GM19324 (cell line): Measurements from ENCODE around the gene ZNF493.

Experiments
- ATAC-seq: cut with Tn5 transposase; IDR thresholded peaks from one replicate; pipeline ENCODE4 v1.9.1; 2021; ENCODE audit warnings: mild to moderate bottlenecking, moderate library complexity; ENCODE audit not compliant: unreplicated experiment, low FRiP score

The ZNF493 gene

DNA sequence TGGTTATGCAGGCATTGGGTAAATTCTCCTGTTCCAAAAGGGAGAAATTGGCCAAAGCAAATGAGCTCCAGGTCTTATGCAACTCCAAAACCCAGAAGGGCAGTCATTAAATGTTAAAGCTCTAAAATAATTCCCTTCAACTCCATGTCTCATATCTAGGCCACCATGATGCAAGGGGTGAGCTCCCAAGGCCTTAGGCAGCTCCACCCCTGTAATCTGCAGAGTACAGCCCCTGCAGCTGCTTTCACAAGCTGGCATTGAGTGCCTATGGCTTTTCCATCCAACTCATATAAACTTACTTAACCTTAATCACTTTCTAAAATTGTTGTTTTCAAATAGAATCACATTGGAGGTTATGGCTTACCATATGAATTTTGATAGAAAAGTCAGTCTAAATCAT lies 63.8 kb downstream of the ZNF493 start:
- ATAC-seq, result no peak

DNA sequence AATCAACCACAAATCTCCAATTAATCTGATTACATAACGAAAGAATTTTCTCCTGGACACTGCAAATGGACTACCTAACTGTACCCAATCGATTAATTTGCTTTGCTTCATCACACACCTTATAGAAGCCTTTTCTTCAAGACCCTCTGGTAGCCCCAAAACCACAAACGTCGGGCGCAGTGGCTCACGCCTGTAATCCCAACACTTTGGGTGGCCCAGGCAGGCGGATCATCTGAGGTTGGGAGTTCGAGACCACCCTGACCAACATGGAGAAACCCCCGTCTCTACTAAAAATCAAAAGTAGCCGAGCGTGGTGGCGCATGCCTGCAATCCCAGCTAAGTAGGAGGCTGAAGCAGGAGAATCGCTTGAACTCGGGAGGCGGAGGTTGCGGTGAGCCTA lies 65.6 kb downstream of the ZNF493 start:
- ATAC-seq, result no peak

DNA sequence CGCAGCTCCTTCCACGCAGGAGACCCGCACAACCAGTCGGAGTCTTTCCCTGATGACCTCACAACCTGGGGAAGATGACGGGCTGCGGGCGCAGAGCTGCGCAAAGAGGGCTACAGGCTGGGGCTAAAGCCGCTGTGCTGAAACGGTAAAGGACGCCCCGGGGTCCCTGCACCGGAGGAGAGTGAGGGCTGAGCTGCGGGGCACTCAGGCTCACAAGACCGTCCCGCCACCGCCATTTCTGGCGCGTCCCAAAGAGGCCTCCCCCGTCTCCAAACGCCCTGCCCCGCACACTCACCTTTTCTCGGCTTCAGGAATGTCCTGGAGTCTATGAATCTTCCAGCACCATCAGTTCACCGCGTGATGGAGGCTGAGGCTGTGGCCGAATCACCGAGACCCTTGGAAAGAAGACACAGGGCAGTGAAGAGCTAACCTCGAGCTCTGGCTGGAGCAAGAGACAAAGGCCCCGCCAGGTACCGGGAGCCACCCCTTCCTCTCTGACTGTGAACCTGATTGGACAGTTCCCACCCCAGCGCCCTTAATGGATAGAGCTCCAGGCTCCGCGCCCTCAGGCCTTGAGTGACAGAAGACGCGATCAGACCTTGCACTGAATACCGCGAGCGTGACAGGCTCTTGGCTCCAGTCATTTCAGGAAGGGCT lies 66.6 kb downstream of the ZNF493 start:
- no peak for ATAC-seq

DNA sequence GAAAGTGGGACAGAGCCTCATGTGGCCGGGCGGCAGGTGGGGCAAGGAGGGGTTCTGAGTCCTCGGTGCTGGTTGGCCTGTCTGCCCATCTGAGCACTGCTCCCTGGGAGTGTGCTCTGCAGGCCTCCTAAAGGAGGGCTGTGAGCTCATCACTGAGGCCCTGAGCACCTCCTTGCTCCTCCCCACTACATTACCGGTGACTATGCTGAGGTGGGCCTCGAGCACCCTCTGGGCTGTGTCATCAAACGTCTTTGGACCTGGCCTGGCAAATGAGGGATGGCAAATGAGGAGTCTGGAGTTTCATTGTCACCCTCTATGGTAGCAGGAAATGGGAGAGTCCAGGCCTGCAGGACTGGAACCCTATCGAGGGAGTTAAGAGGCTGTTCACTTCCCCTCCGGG lies 69.7 kb downstream of the ZNF493 start:
- no peak for ATAC-seq

DNA sequence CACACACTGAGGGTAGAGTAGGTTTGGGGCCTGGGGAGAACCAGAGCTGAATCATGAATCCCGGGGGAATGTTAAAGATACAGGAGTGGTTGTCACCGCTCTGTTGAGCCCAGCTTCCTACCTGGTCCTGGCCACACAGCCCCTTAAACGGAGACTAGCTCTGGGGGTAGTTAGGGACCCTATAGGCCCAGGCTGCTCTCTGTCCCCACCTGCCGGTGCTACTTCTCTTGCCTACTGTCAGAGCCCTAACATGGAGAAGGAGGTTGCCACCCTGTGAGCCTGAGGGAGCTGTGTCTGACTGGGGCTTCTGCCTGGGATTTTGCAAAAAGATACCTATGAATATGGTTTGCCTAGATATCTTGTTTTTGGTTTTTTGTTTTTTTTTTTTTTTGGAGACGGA lies 71.9 kb downstream of the ZNF493 start:
- ATAC-seq, result no peak

DNA sequence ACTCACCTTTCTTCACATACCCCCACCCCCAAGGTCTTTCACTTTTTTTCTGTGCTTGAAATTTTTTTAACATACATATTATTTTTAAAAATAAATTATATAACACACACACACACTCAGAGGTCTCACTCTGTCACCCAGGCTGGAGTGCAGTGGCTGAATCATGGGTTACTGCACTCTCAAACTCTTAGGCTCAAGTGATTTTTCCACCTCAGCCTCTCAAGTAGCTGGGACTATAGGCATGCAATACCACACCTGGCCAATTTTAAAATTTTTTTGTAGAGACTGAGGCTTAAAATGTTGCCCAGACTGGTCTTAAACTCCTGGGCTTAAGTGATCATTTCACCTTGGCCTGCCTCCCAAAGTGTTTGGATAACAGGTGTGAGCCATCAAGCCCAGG lies 75.6 kb downstream of the ZNF493 start:
- no peak for ATAC-seq

DNA sequence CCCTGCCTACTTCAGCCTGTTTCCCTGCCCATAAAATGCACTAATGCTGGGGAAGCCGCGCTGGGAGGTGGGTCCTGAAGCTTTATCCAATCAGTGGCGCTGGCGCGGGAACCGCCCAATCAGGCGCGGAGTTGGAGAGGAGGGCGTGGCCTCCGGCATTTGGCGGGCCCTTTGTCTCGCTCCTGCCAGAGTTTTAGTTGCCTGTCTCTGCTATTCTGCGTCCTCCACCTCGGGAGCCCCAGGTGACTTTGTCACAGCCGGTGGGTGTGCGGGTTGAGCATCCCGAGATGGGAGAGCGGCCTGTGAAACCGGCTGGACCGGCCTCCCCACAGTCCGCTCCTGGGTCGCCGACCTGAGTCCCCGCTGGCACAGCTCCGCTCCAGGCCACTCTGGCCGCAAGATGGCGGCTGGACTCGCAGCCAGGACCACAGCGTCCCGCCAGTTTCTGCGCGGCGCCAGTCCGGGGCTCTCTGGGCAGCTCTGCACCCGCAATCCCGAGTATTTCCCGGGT lies 77.8 kb downstream of the ZNF493 start:
- ATAC-seq, result no peak
